Hepatocyte (in vitro differentiated cells): ENCODE results near the gene PLPPR1.

Source experiments
- CTCF ChIP-seq: fragments of 200-600 bp; sonication (generic); IDR thresholded peaks from 2 replicates; pipeline ENCODE4 v1.5.1; 2016; ENCODE audit warnings: antibody characterized with exemption, mild to moderate bottlenecking; ENCODE audit not compliant: poor library complexity
- EZH2 ChIP-seq: fragments of 200-600 bp; sonication (generic); IDR thresholded peaks from 2 replicates; pipeline ENCODE4 v1.6.1; 2016; ENCODE audit warnings: antibody characterized with exemption, mild to moderate bottlenecking, borderline replicate concordance
- EZH2phosphoT487 ChIP-seq: fragments of 200-600 bp; sonication (generic); IDR thresholded peaks from one replicate; pipeline ENCODE4 v1.6.1; 2018; ENCODE audit warnings: antibody characterized with exemption, mild to moderate bottlenecking, low read depth, moderate library complexity; ENCODE audit not compliant: unreplicated experiment, severe bottlenecking

DNA sequence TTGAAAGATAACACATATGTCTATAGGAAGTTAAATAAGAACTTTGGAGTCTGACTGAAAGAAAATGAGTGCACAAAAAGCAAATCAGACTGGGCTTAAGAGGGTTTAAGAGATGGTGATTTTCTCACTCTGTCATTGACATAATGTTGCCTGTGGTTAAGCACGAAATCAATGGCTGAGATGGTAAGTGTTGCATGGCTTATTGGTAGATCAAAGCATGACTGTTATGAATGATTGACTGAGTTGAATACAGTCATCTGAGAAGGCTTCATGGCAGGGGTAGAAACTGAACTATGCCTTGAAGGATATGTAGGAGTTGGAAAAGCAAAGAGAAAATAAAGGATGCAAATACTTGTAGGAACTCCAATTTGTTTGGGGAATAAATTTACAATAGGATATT, 136.6 kb downstream of the PLPPR1 start:
- no peak for TF ChIP-seq CTCF
- no peak for TF ChIP-seq EZH2phosphoT487
- TF ChIP-seq EZH2: no peak
